Calu3 (cell line): Measurements from ENCODE around the gene STX18. TPM values are rescaled to one million over a fixed set of nuclear protein-coding genes. Genes with fewer than 3 reads are reported as not detected.

Experiments used
- BruUV-seq: library from RNA; stranded (reverse); fragments of 400-500 nt; replicated peaks from 2 replicates; lab custom pipeline; 2021; lab: Mats Ljungman, UMichigan
- CTCF ChIA-PET: fragments of 300-600 bp; sonication (Branson Sonifier 250); formaldehyde crosslinking; loops from one replicate; lab custom pipeline; 2022; ENCODE audit warnings: antibody characterized with exemption; lab: Charles Lee
- DNase-seq: peaks from one replicate; pipeline ENCODE4 v3.0.0; 2022
- H3K27ac Mint-ChIP-seq: one replicate; pipeline ENCODE4 v1.8.0; 2022; ENCODE audit warnings: mixed read lengths; ENCODE audit not compliant: unreplicated experiment
- H3K27me3 Mint-ChIP-seq: one replicate; pipeline ENCODE4 v1.8.0; 2022; ENCODE audit warnings: mixed read lengths; ENCODE audit not compliant: unreplicated experiment
- H3K36me3 Mint-ChIP-seq: one replicate; pipeline ENCODE4 v1.8.0; 2022; ENCODE audit warnings: mild to moderate bottlenecking, moderate library complexity, mixed read lengths; ENCODE audit not compliant: insufficient read depth, unreplicated experiment
- H3K4me1 Mint-ChIP-seq: one replicate; pipeline ENCODE4 v1.8.0; 2022; ENCODE audit warnings: mild to moderate bottlenecking, low read depth, mixed read lengths; ENCODE audit not compliant: unreplicated experiment
- H3K4me3 Mint-ChIP-seq: one replicate; pipeline ENCODE4 v1.8.0; 2022; ENCODE audit warnings: mild to moderate bottlenecking, low read depth, moderate library complexity, mixed read lengths; ENCODE audit not compliant: unreplicated experiment
- H3K9me3 Mint-ChIP-seq: one replicate; pipeline ENCODE4 v1.8.0; 2022; ENCODE audit warnings: low read depth, mixed read lengths; ENCODE audit not compliant: unreplicated experiment
- intact Hi-C: fragments of 100-400 bp; cut with micrococcal nuclease; formaldehyde crosslinking; loops from one replicate; pipeline ENCODE4 v1.10.0; 2022; ENCODE audit not compliant: unreplicated experiment
- total RNA-seq: library from RNA; stranded (reverse); gene quantifications from 2 replicates; pipeline ENCODE4 v1.2.3, GENCODE V29; 2022
- TF ChIP-seq, protein P1 (sequence below): fragments of 200-600 bp; IDR thresholded peaks from one replicate; pipeline ENCODE4 v1.8.0; 2022; ENCODE audit warnings: antibody characterized with exemption; ENCODE audit not compliant: unreplicated experiment

STX18 gene
- total RNA-seq, 1 experiment from 2014 or later, result 27.3 TPM

DNA sequence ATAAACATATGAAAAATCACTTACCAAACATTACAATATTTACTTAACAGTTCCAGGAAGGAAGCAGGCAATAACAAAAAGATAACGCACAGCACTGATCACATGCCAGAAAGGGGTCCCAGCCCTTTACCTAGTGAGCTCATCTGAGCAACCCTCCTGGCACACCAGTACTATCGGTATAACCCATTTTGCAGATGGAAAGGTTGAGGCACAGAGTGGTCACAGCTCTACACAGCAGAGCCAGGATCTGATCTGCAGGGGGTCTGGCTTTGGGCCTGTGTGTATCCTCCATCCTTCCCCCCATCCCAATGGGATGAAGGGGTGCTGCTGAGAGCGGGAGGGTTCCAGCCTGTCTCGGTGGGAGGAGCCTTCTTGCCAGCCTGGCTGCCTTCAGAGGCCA is 150.0 kb downstream of the STX18 start:
- Mint-ChIP-seq H3K4me1 (no peaks in the 10 kb centered on the region), H3K9me3 (no peaks in the 10 kb centered on the region), H3K36me3 (no peaks in the 10 kb centered on the region), H3K27me3 (peaks cover 69% of the 10 kb centered on the region), H3K4me3 (no peak overlapping the region), H3K27ac (no peak overlapping the region)
- BruUV-seq, result no TSS peak
- CTCF ChIA-PET, result no interaction called here
- TF ChIP-seq, protein P1, sequence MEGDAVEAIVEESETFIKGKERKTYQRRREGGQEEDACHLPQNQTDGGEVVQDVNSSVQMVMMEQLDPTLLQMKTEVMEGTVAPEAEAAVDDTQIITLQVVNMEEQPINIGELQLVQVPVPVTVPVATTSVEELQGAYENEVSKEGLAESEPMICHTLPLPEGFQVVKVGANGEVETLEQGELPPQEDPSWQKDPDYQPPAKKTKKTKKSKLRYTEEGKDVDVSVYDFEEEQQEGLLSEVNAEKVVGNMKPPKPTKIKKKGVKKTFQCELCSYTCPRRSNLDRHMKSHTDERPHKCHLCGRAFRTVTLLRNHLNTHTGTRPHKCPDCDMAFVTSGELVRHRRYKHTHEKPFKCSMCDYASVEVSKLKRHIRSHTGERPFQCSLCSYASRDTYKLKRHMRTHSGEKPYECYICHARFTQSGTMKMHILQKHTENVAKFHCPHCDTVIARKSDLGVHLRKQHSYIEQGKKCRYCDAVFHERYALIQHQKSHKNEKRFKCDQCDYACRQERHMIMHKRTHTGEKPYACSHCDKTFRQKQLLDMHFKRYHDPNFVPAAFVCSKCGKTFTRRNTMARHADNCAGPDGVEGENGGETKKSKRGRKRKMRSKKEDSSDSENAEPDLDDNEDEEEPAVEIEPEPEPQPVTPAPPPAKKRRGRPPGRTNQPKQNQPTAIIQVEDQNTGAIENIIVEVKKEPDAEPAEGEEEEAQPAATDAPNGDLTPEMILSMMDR, result no peak
- intact Hi-C loops, result no loop called here
- DNase-seq, result no peak

DNA sequence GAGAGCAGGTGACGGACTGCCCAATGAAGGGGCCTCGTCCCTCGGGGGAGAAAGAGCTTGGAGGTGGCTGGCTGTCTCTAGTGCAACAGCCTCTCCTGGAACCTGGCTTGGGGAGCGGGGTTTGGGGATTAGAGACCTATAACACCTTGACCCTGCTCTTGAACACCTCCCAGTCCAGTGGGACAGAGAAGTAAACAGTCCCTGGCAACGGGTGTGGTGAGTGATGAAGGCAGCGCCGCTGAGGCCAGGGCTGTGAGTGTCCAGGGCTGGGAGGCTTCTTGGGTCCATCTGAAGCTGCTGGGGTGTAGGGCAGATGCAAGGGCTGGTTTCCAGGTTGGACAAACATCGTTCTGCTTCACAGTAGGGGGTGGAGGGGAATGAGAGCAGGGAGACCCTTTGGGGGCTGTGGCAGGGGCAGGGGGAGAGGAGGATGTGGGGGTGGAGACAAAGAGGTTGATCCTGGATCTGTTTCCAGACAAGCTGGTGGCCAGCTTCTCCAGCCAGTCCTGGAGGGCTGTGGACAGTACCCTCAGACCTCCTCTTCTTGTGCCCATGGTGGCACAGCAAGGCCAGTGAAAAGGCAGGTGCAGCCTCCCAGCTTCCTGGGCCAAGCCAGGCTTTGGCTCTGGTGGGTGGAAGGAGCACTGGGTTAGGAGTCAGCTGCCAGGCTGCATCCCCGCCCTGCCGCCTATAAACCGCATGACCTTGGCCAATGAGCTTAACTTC is 151.2 kb downstream of the STX18 start:
- TF ChIP-seq, protein P1, result no peak
- Mint-ChIP-seq H3K27me3 (peaks cover 69% of the 10 kb centered on the region), H3K27ac (no peak overlapping the region), H3K36me3 (peaks cover 5% of the 10 kb centered on the region), H3K9me3 (no peaks in the 10 kb centered on the region), H3K4me1 (no peaks in the 10 kb centered on the region), H3K4me3 (no peak overlapping the region)
- CTCF ChIA-PET, result no interaction called here
- intact Hi-C loops, result no loop called here
- DNase-seq, result no peak
- BruUV-seq, result no TSS peak

DNA sequence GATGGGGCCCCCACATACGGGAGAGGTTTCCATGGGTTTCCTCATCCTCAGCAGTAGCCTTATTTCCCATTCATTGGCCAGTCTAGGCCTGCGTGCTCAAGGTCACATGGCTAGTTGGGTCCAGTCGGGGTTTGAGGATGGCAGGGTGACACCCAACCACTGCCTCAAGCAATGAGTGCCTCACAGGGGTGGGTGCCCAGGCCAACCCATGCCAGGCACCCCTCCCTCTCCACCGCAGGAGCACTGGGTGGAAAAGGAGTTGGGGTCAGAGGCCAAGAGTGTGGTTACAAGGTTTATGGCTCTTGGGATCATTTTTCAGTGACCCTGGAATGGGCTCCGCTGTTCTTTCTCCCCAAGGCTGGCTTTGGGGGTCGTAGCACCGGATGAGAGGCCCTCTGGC is 151.8 kb downstream of the STX18 start:
- H3K27me3 Mint-ChIP-seq, result peaks cover 69% of the 10 kb centered on the region
- H3K9me3 Mint-ChIP-seq, result no peaks in the 10 kb centered on the region
- intact Hi-C loops, result no loop called here
- no TSS peak for BruUV-seq
- peaks cover 5% of the 10 kb centered on the region for H3K36me3 Mint-ChIP-seq
- CTCF ChIA-PET, result no interaction called here
- no peak overlapping the region for H3K4me3 Mint-ChIP-seq
- TF ChIP-seq, protein P1, result no peak
- no peaks in the 10 kb centered on the region for H3K4me1 Mint-ChIP-seq
- no peak for DNase-seq
- H3K27ac Mint-ChIP-seq, result no peak overlapping the region

DNA sequence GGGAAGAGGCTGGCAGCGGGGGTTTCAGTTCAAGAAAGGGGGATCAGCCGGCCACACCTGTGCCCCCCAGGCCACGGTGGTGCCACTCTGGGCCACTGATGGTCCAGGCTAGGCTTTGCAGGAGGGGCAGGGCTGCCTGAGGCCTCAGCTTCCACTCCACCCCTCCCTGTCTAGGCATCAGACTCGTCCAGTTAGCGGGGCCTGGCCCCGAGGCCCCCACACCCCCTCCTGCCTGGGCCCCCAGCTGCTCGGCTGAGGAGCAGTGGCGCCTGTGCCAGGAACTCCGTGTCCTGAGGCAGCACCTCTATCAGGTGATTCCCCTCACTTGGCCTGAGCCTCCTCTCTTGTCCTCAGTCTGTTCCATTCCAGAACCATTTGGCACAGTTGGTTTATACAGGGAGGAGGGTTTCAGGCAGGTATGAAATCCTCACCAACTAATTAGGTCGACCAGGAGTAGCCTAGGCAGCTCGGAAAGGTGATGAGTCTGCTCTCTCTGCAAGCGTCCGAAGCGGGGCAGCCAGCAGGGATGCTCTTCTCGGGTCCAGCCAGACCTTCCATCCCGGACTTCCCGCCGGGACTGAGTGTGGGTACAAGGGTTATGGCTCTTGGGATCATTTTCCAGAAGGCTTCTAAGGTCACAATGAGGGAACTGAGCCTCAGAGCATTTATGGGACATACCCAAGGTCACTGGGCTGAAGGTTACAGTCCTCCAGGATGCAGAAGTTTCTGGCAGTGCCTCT is 152.8 kb downstream of the STX18 start:
- TF ChIP-seq, protein P1, result no peak
- H3K27me3 Mint-ChIP-seq, result peaks cover 69% of the 10 kb centered on the region
- intact Hi-C loops, result no loop called here
- no peak overlapping the region for H3K27ac Mint-ChIP-seq
- no peak for DNase-seq
- CTCF ChIA-PET, result no interaction called here
- H3K36me3 Mint-ChIP-seq, result peaks cover 5% of the 10 kb centered on the region
- no peak overlapping the region for H3K4me3 Mint-ChIP-seq
- H3K9me3 Mint-ChIP-seq, result no peaks in the 10 kb centered on the region
- H3K4me1 Mint-ChIP-seq, result no peaks in the 10 kb centered on the region
- no TSS peak for BruUV-seq
